Upper lobe of left lung (tissue), 4 donors: ENCODE measurements around the gene COPG2.

Experiments
- CTCF ChIP-seq, 6 experiments: fragments of 450-650 bp in 4 of 6; fragments of 200-600 bp in 2 of 6; sonication (generic) in 2 of 6; IDR thresholded peaks; one replicate each; pipeline ENCODE4 v1.5.1; 2016 to 2019; ENCODE audit warnings: antibody characterized with exemption in 6 of 6
- EP300 ChIP-seq, 4 donors: sonication (generic); formaldehyde crosslinking; IDR thresholded peaks; one replicate each; pipeline ENCODE4 v1.5.1; 2017; ENCODE audit warnings: antibody characterized with exemption in 4 of 4, control low read depth in 2 of 4
- POLR2A ChIP-seq, 4 donors: fragments of 450-650 bp; IDR thresholded peaks; one replicate each; pipeline ENCODE4 v1.5.1; 2016 to 2017; ENCODE audit warnings: antibody characterized with exemption in 4 of 4, mild to moderate bottlenecking in 2 of 4
- POLR2AphosphoS5 ChIP-seq, 2 donors: sonication (generic); formaldehyde crosslinking; IDR thresholded peaks; one replicate each; pipeline ENCODE4 v1.5.1; 2017; ENCODE audit warnings: antibody characterized with exemption in 2 of 2

DNA sequence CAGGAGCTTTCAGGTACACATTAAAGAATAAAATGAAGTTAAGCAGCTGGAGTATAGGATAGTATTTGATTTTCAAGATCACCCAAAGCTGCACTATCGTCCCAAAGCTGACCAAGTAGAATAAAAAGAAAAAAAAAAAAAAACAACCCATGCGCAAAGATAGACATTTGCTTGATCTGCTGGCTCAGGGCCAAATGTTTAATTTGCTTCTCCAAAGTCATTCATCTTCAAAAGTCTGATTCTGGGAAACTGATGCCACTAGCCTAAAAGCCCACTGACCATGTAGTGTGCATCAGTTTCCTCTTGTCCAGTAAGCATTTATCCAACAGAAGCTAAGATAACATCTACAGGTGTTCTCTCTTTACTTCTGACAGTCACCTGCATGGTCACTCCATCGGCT lies 162.2 kb downstream of the COPG2 start:
- TF ChIP-seq CTCF (IDR thresholded peaks at IDR 0.05), result no peak
- TF ChIP-seq EP300 (IDR thresholded peaks at IDR 0.05), result no peak
- no peak for TF ChIP-seq POLR2AphosphoS5 (IDR thresholded peaks at IDR 0.05)
- no peak for TF ChIP-seq POLR2A (IDR thresholded peaks at IDR 0.05)
